NB4 (cell line): Measurements from ENCODE around the gene MBD3L5.
A peak's percentile ranks its signal among the peaks of the same experiment; 100 is the strongest.

Source experiments
- DNase-seq: peaks from one replicate; pipeline ENCODE4 v3.0.0; 2010; ENCODE audit warnings: low read depth
- H3K4me3 ChIP-seq: one replicate; pipeline ENCODE4 v1.5.1; 2011; ENCODE audit warnings: mild to moderate bottlenecking, low read depth, low read length, moderate library complexity
- MYC ChIP-seq: IDR thresholded peaks from 2 replicates; pipeline ENCODE4 v1.6.1; 2011; ENCODE audit warnings: low read depth, low read length
- POLR2A ChIP-seq: IDR thresholded peaks from 2 replicates; pipeline ENCODE4 v1.6.1; 2011; ENCODE audit warnings: mild to moderate bottlenecking; ENCODE audit not compliant: insufficient read length; ENCODE audit errors: extremely low read depth
- TF ChIP-seq, protein P1 (sequence below): IDR thresholded peaks from 2 replicates; pipeline ENCODE4 v1.6.1; 2011; ENCODE audit warnings: low read depth, low read length
- TF ChIP-seq, protein P2 (sequence below): IDR thresholded peaks from one replicate; pipeline ENCODE4 v1.5.1; 2012; ENCODE audit warnings: low read depth, low read length

Gene MBD3L5

DNA sequence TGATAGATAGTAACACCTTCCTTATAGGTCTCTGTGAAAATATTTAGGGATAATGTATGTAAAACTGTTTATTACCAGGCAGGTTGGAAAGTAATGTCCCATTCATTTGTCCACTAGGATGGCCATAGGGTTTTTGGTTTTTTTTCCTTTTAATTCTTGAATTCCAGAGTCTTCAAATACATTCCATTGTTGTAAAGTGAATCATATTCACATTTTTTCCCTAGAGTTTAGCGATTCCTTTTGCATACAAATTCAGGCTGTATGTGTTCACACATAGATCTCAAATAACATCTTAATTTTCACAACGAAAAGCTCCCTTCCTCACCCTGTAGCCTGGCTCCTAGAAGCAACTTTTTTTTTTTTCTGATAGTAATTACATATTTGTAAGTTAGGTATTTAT is 37.3 kb downstream of the MBD3L5 start:
- no peak for DNase-seq
- no peak for TF ChIP-seq MYC
- TF ChIP-seq, protein P1, sequence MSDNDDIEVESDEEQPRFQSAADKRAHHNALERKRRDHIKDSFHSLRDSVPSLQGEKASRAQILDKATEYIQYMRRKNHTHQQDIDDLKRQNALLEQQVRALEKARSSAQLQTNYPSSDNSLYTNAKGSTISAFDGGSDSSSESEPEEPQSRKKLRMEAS, result no peak
- no peak for TF ChIP-seq POLR2A
- H3K4me3 ChIP-seq, result no peak overlapping the region

DNA sequence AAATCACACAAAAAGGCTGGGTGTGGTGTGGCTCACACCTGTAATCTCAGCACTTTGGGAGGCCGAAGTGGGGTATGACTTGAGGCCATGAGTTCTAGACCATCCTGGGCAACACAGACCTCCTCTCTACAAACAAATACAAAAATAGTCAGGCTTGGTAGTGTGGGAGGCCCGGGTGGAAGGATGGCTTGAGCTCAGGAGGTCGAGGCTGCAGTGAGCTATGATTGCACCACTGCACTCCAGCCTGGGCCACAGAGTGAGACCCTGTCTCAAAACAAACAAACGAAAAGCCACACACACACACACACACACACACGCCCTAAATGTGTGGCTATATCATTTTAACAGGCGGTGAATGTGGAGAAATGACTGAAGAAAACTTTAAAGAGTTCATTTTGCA is 38.2 kb downstream of the MBD3L5 start:
- peak overlapping the region; percentile 13 for H3K4me3 ChIP-seq
- TF ChIP-seq, protein P1, result no peak
- TF ChIP-seq POLR2A, result no peak
- DNase-seq, result no peak

DNA sequence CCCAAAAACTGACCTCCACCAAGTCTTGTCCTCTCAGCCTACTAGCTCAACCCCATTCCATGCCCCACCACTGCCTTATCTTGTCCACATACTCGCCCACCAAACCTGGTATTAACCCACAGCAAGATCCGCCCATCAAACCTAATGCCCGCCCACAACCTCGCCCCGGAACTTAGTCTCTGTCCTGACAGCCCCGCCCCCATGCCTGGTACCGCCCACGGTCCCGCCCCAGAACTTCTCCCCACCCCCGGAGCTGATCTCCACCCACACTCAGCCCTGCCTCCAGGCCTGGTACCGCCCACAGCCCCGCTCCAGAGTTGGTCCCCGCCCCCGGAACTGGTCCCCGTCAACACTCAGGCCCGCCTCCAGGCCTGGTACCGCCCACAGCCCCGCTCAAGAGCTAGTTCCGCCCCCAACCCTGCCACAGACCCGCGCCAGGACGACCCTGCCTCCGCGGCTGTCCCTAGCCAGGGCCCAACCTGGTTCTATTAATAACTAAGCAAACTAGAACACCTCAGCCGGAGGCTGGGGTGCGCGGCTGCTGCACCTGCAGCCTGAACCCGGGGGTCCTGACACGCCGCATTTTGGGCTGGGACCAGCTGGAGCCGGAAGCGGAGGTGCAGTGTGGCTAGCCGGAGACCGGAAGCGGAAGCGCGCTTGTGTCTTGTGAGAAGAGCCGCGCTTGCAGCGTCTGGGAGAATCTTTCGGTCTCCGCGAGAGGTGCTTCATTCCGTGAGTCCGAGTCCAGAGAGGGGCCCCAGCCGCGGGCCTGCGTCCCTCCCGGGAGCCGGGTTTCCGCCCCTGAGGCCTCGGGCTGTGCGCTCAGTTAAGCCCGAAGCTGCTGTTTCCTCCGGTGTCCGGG is 38.9 kb downstream of the MBD3L5 start, which contains the start of gene ZNF557:
ZNF557 (plus strand) TSS at position 662 of the 862 bp plus-strand sequence. CDS start 5,372 bp downstream, outside the sequence.
- DNase-seq, result peak; percentile 95
- TF ChIP-seq POLR2A (peak; percentile 55), MYC (peak; percentile 66; the same call in 1 of the 2 replicates)
- TF ChIP-seq, protein P2, sequence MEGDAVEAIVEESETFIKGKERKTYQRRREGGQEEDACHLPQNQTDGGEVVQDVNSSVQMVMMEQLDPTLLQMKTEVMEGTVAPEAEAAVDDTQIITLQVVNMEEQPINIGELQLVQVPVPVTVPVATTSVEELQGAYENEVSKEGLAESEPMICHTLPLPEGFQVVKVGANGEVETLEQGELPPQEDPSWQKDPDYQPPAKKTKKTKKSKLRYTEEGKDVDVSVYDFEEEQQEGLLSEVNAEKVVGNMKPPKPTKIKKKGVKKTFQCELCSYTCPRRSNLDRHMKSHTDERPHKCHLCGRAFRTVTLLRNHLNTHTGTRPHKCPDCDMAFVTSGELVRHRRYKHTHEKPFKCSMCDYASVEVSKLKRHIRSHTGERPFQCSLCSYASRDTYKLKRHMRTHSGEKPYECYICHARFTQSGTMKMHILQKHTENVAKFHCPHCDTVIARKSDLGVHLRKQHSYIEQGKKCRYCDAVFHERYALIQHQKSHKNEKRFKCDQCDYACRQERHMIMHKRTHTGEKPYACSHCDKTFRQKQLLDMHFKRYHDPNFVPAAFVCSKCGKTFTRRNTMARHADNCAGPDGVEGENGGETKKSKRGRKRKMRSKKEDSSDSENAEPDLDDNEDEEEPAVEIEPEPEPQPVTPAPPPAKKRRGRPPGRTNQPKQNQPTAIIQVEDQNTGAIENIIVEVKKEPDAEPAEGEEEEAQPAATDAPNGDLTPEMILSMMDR, result no peak
- TF ChIP-seq, protein P1, result peak; percentile 16; the same call in 1 of the 2 replicates
- peak within 1 kb of the TSS; percentile 89 for H3K4me3 ChIP-seq

DNA sequence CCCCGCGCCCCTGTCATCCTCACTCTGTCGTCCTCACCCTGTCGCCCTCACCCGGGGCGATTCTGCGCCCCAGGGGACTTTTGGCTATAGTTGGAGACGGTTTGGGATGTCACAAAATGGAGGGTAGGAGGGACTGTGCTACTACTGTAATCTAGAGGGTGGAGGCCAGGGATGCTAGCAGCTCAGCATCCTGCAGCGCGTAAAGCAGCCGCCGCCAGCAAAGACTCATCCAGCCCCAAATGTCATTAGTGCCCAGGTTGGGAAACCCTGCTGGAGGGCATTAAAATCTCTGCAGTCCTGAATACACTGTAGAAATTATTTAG is 39.5 kb downstream of the MBD3L5 start:
- TF ChIP-seq, protein P1, result no peak
- TF ChIP-seq POLR2A (no peak), MYC (no peak)
- TF ChIP-seq, protein P2, result no peak

DNA sequence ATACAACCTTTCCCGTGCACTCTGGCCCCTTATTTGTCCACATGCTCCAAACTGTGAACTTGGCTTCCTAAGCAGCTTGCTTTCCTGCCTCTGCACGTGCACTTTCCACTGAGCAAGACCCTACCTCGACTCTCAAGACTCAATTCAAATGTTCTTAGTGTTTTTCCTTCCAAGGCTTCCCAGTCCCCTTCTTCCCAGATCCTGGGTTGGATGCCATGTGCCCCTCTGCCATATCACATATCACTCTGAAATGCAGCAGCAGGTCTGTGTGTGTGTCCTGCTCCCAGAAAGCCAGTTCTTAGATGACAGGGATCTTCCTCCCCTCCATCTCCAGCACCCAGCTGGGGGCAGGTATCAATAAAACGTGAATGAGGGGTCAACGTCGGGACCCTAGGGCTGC is 42.2 kb downstream of the MBD3L5 start:
- TF ChIP-seq, protein P1, result no peak
- TF ChIP-seq, protein P2, result no peak
- TF ChIP-seq MYC, result no peak
- no peak for TF ChIP-seq POLR2A
- H3K4me3 ChIP-seq, result no peak overlapping the region
- DNase-seq, result no peak

More for the DNA sequence above, 39.5 kb downstream of the MBD3L5 start:
- H3K4me3 ChIP-seq, result peak overlapping the region; percentile 89
- no peak for DNase-seq

DNA sequence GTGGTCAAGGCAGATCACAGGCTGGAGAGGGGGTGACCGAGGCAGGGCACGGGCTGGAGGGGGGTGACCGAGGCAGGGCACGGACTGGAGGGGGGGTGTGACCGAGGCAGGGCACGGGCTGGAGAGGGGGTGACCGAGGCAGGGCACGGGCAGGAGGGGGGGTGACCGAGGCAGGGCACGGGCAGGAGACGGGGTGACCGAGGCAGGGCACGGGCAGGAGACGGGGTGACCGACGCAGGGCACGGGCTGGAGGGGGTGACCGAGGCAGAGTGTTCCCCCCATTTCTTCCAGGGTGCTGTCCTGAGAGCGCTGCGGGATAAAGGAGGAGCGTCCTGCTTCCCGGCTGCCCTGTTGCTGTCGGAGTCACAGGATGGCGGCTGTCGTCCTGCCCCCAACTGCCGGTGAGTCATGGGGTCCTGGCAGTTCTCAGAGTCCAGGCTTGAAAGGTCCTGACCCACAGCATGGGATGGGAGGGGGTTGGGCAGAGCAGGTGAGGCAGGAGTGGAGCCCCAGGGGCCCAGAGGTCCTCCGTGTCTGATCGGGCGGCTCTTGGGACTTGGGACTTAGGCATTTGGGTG is 44.4 kb downstream of the MBD3L5 start:
- TF ChIP-seq MYC, result no peak
- no peak for TF ChIP-seq POLR2A
- no peak for DNase-seq
- H3K4me3 ChIP-seq, result no peak overlapping the region

DNA sequence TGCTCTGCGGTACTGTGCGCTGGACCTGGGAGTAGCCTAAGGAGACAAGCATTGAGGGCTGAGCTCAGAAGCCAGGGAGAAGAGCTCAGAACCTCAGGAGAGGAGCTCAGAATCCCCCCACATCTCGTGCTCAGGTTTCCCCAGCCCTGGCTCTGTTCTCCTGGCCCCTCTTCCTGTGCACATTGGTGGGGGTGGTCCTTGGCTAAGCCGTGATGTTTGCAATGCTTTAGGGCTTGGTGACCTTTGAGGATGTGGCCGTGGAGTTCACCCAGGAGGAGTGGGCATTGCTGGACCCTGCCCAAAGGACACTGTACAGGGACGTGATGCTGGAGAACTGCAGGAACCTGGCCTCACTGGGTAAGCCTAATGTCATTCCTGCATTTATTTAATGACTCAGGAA is 45.8 kb downstream of the MBD3L5 start:
- DNase-seq, result no peak

More for the DNA sequence above, 45.8 kb downstream of the MBD3L5 start:
- TF ChIP-seq, protein P1, result no peak
- no peak for TF ChIP-seq POLR2A
- TF ChIP-seq, protein P2, result no peak
- no peak for TF ChIP-seq MYC
- H3K4me3 ChIP-seq, result no peak overlapping the region
